Measurements from ENCODE around the gene FAM53B.

Gene FAM53B

DNA sequence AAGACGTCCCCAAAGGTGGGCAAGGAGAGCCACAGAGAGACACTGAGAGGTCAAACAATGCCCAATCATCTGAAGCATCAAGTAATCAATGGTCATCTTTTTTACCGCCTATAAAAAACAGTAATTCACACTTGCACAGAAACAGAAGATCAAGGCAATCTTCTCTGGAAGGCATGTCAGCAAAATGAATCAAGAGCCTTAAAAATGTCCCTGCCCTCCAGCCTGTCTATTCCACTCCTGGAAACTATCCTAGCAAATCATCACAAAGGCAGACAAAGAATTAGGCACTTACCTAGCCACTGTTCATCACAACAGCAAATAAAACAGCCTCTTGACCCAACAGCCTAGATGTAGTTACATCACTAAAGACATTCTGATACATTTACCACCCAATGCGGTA, 48.9 kb downstream of the FAM53B start:
- H3K4me2 ChIP-seq: peak overlapping the region; percentile 93

DNA sequence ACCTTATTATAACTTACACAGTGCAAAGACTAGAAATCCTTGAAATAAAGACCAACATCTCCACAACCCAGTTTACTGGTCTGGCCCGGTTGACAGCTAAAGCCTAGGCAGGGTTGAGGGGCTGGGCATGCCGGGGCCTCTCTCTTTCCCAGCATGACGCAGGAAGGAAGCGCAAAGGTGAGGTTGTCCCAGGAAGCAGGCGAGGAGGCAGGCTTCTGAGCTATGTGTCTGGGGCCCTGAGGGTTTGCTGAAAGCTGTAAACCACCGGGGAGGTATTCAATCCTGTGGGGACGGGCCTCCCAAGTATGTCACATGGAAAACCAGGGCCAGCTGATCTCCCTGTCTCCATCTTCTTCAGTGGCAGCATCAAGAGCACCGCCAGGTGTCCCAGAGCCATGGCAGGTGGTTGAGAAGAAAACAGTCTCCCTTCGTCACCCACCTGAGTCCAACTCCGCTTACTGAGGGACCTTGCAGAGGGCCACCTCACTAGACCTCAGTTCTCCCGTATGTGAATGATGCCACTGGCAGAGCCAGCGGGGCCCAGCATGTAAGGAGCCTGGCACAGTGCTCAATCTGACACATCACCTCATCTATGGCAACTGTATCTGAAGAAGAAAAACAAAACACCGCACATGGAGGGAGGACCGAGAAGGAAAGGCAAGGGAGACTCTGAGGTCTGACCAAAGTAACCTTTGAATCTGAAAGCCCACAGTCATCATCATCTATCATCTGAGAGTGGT, 49.5 kb downstream of the FAM53B start:
- Histone ChIP-seq H3K27ac (peak overlapping the region; percentile 88), H3K9ac (peak overlapping the region; percentile 49; the same call in 1 of the 2 replicates), H3K79me2 (ENCODE audit: insufficient read depth, low read depth) (peaks cover 8% of the 10 kb centered on the region; the same call in 1 of the 2 replicates), H3K36me3 (ENCODE audit: insufficient read depth) (no peaks in the 10 kb centered on the region), H3K4me3 (IDR thresholded peaks at IDR 0.05; ENCODE audit: insufficient read depth, low read depth, low read length) (no peak overlapping the region), H2AFZ (ENCODE audit: low read depth) (no peak overlapping the region), H4K20me1 (ENCODE audit: insufficient read depth) (no peaks in the 10 kb centered on the region), H3K4me1 (ENCODE audit: low read depth, poor library complexity, severe bottlenecking) (peaks cover 95% of the 10 kb centered on the region), H3K27me3 (ENCODE audit: insufficient read depth, low read depth) (no peaks in the 10 kb centered on the region), H3K4me2 (peak overlapping the region; percentile 93)
- TF ChIP-seq, protein P1, sequence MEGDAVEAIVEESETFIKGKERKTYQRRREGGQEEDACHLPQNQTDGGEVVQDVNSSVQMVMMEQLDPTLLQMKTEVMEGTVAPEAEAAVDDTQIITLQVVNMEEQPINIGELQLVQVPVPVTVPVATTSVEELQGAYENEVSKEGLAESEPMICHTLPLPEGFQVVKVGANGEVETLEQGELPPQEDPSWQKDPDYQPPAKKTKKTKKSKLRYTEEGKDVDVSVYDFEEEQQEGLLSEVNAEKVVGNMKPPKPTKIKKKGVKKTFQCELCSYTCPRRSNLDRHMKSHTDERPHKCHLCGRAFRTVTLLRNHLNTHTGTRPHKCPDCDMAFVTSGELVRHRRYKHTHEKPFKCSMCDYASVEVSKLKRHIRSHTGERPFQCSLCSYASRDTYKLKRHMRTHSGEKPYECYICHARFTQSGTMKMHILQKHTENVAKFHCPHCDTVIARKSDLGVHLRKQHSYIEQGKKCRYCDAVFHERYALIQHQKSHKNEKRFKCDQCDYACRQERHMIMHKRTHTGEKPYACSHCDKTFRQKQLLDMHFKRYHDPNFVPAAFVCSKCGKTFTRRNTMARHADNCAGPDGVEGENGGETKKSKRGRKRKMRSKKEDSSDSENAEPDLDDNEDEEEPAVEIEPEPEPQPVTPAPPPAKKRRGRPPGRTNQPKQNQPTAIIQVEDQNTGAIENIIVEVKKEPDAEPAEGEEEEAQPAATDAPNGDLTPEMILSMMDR (conservative IDR thresholded peaks at IDR 0.05; ENCODE audit: low read depth, low read length): no peak

More for the DNA sequence above, 48.9 kb downstream of the FAM53B start:
- peak overlapping the region; percentile 88 for H3K27ac ChIP-seq
- TF ChIP-seq, protein P1 (conservative IDR thresholded peaks at IDR 0.05; ENCODE audit: low read depth, low read length): no peak
- H3K27me3 ChIP-seq (ENCODE audit: insufficient read depth, low read depth): no peaks in the 10 kb centered on the region
- peaks cover 91% of the 10 kb centered on the region for H3K4me1 ChIP-seq (ENCODE audit: low read depth, poor library complexity, severe bottlenecking)
- no peak overlapping the region for H3K4me3 ChIP-seq (IDR thresholded peaks at IDR 0.05; ENCODE audit: insufficient read depth, low read depth, low read length)
- H3K79me2 ChIP-seq (ENCODE audit: insufficient read depth, low read depth): peaks cover 8% of the 10 kb centered on the region; the same call in 1 of the 2 replicates
- no peaks in the 10 kb centered on the region for H4K20me1 ChIP-seq (ENCODE audit: insufficient read depth)
- H3K9ac ChIP-seq: peak overlapping the region; percentile 49; the same call in 1 of the 2 replicates
- H3K36me3 ChIP-seq (ENCODE audit: insufficient read depth): no peaks in the 10 kb centered on the region
- no peak overlapping the region for H2AFZ ChIP-seq (ENCODE audit: low read depth)

DNA sequence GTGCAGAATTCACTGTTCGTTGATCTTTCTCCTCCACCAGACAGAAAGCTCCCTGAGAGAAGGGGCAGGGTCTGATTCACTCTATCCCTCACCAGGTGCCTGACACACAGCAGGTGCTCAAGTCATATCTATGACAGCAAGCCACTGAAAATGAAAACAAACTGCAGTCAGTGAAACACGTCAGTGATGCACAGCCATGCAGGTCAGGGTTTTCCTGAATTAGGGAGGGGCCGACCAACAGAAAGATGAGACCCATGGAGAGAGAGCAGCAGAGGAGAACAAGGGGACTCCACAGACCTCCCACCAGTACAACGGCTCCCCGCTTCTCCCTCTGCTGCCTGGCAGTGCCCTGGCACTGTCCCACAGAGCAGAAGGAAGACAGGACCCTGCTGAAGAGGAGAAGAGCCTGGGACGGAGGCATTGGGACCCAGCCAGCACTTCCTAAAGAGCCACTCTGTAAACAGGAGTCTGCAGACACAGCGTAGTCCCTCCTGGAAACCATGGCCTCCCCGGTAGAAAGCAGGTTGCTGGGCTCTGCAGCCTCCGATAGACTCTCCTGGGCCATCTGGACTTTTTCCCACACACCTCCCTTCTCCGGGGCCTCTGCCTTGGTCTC, 50.3 kb downstream of the FAM53B start:
- Histone ChIP-seq H2AFZ (ENCODE audit: low read depth) (no peak overlapping the region), H3K79me2 (ENCODE audit: insufficient read depth, low read depth) (peaks cover 8% of the 10 kb centered on the region; the same call in 1 of the 2 replicates), H3K36me3 (ENCODE audit: insufficient read depth) (no peaks in the 10 kb centered on the region), H3K27ac (peak overlapping the region; percentile 88), H4K20me1 (ENCODE audit: insufficient read depth) (no peaks in the 10 kb centered on the region), H3K4me2 (peak overlapping the region; percentile 93), H3K4me3 (IDR thresholded peaks at IDR 0.05; ENCODE audit: insufficient read depth, low read depth, low read length) (no peak overlapping the region), H3K9ac (peak overlapping the region; percentile 49; the same call in 1 of the 2 replicates), H3K27me3 (ENCODE audit: insufficient read depth, low read depth) (no peaks in the 10 kb centered on the region), H3K4me1 (ENCODE audit: low read depth, poor library complexity, severe bottlenecking) (peaks cover 99% of the 10 kb centered on the region)
- TF ChIP-seq, protein P1 (conservative IDR thresholded peaks at IDR 0.05; ENCODE audit: low read depth, low read length): no peak

DNA sequence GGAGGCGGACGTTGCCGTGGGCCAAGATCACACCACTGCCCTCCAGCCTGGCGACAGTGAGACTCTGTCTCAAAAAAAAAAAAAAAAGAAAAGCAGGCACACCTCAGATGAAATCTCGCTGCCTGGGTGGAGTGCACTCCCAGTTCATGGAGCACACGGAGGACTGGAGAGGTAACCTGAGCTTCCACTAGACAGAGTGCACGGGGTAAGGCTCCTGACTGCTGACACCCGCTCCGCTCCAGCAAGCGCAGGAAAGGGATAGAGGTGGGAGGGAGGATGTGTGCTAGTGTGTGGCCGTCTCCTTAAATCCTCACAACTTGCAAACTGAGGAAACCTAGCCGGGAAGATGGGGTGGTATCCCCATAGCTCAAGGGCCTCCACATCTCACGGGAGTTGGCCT, 50.8 kb downstream of the FAM53B start:
- Histone ChIP-seq H3K9ac (peak overlapping the region; percentile 49; the same call in 1 of the 2 replicates), H3K4me3 (IDR thresholded peaks at IDR 0.05; ENCODE audit: insufficient read depth, low read depth, low read length) (no peak overlapping the region), H3K36me3 (ENCODE audit: insufficient read depth) (no peaks in the 10 kb centered on the region), H3K27ac (peak overlapping the region; percentile 88), H3K27me3 (ENCODE audit: insufficient read depth, low read depth) (no peaks in the 10 kb centered on the region), H3K79me2 (ENCODE audit: insufficient read depth, low read depth) (peaks cover 8% of the 10 kb centered on the region; the same call in 1 of the 2 replicates), H4K20me1 (ENCODE audit: insufficient read depth) (no peaks in the 10 kb centered on the region), H3K4me2 (peak overlapping the region; percentile 93; the same call in 1 of the 2 replicates), H3K4me1 (ENCODE audit: low read depth, poor library complexity, severe bottlenecking) (peaks cover 99% of the 10 kb centered on the region), H2AFZ (ENCODE audit: low read depth) (no peak overlapping the region)
- TF ChIP-seq, protein P1 (conservative IDR thresholded peaks at IDR 0.05; ENCODE audit: low read depth, low read length): no peak
